ENCODE measurements around the gene TBC1D16.

TBC1D16 gene

DNA sequence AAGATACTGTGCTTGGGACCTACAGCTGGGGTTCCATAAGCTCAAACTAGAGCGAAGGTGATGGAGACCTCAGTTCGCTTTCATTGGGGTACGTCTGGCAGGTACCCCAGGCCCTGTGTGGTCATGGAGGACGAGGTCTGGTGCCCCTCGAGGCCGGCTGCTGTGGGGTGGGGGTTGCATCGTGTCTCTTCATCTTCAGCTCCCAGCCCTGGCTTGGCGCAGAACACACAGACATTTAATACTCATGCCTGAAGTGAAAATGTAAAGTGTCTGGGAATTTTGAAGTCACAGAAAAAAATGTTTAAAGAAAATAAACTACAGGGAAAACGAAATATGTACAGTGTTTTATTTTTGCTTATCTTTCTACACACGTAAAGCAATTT, 80.5 kb downstream of the TBC1D16 start:
- TF ChIP-seq, protein P1, sequence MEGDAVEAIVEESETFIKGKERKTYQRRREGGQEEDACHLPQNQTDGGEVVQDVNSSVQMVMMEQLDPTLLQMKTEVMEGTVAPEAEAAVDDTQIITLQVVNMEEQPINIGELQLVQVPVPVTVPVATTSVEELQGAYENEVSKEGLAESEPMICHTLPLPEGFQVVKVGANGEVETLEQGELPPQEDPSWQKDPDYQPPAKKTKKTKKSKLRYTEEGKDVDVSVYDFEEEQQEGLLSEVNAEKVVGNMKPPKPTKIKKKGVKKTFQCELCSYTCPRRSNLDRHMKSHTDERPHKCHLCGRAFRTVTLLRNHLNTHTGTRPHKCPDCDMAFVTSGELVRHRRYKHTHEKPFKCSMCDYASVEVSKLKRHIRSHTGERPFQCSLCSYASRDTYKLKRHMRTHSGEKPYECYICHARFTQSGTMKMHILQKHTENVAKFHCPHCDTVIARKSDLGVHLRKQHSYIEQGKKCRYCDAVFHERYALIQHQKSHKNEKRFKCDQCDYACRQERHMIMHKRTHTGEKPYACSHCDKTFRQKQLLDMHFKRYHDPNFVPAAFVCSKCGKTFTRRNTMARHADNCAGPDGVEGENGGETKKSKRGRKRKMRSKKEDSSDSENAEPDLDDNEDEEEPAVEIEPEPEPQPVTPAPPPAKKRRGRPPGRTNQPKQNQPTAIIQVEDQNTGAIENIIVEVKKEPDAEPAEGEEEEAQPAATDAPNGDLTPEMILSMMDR (IDR thresholded peaks at IDR 0.05; ENCODE audit: insufficient read depth, low read depth, low read length, missing control alignments), result no peak
- DNase-seq (ENCODE audit: low read depth), result no peak
- no peak overlapping the region for H3K4me3 ChIP-seq (ENCODE audit: low read depth, low read length)

DNA sequence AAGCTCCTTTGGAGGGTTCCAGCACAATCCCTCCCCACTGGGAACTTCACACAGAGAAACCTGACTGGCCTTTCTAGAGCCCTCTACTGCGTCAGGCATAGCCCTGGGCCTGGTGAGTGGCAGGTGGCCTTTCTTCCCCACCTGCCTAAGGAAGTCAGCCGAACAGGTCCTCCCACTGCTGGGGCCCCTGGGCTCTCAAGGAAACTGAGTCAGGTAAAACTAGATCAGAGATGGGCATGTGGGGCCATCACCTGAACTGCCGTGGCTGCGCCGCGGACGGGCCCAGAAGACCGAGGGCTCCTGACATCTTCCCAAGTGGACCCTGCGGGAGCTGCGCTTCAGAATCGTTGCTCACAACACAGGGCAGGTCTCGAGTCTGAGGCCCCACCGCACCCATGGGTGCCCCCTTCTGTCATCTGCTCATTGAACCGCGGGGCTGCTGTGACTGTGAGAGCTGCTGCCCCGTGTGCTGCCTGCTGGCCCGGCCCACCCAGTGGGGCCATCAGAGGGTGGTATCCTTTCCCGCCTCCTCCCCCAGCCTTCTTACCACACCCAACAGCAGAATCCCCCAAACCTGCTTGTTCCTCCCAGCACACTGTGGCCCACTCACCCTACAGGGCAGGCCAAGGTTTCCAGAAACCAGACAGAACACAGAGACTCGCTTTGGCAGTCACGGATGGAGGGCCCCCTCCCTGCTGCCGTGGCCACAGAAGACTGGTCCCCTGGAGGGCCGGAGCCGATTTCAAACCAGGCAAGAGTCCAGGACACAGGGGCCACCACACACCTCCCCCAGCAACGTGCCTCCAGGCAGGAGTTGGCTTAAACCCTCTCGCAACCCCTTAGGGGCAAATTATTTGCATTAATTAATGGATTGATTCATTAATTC, 81.1 kb downstream of the TBC1D16 start:
- H3K4me3 ChIP-seq (ENCODE audit: low read depth, low read length), result no peak overlapping the region
- TF ChIP-seq, protein P1 (IDR thresholded peaks at IDR 0.05; ENCODE audit: insufficient read depth, low read depth, low read length, missing control alignments), result no peak
- DNase-seq (ENCODE audit: low read depth), result no peak

DNA sequence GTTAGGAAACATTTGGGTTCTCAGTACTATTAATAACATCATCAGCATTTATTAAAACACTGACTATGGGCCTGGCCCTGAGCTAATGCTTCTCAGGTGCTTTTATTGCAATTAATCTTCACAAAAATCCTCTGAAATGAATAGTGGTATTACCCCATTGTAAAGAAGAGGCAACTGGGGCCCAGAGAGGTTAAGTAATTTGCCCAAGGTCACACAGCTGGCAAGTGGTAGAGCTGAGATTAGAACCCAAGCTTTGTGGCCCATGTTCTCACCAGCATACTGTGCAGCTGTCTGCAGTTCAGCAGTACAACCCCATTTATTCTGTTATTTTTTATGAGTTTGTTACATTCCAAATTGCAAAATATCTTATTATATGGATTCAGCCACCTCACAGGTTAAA, 82.3 kb downstream of the TBC1D16 start:
- DNase-seq (ENCODE audit: low read depth), result no peak
- TF ChIP-seq, protein P1 (IDR thresholded peaks at IDR 0.05; ENCODE audit: insufficient read depth, low read depth, low read length, missing control alignments), result no peak
- no peak overlapping the region for H3K4me3 ChIP-seq (ENCODE audit: low read depth, low read length)

DNA sequence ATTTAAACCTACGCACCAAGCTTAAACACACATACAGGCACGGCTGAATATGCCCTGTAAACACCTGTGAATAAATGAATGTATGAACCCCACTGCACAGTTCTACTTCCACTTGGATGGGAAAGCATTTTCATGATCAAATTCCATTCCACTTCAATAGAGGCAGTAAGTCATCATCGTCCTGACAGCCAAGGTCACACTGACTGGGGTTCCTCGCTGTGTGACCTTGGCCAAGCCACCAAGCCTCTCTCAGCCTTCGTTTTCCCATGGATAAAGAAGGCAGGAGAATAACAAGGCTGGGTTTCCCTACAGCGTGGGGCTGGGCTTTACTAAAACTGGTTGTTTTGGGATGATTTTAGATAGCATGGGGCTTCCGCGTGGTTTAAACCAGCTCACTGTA, 82.8 kb downstream of the TBC1D16 start:
- DNase-seq (ENCODE audit: low read depth), result no peak
- TF ChIP-seq, protein P1 (IDR thresholded peaks at IDR 0.05; ENCODE audit: insufficient read depth, low read depth, low read length, missing control alignments), result no peak
- no peak overlapping the region for H3K4me3 ChIP-seq (ENCODE audit: low read depth, low read length)

DNA sequence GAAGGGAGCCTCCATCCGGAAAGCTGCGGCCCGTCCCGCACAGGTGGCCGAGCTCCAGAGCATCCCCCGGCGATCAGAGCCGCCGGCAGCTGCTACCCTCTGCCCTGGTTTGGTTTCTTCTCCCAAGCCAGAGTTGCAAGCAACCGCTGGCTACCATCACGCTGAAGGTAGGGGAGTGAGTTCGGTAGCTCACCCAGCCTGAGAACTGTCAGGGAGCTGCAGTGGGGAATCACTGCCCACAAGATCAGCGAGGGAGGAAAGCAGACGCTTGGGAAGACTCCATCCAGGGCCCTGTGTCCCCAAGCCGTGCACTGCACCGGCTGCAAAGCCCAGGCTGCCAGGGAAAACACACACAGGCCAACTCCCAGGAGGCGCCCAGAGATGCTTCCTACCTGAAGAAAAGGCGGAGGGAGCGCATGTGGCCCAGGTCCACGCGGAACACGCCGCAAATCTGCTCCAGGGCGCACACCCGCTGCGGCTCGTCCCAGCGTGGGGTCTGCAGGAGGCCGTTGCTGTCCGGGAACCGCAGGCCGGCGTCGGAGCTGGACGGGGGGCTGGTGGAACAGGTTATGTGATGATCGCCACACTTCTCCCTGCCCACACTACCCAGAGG, 83.3 kb downstream of the TBC1D16 start:
- no peak overlapping the region for H3K4me3 ChIP-seq (ENCODE audit: low read depth, low read length)
- TF ChIP-seq, protein P1 (IDR thresholded peaks at IDR 0.05; ENCODE audit: insufficient read depth, low read depth, low read length, missing control alignments), result no peak
- DNase-seq (ENCODE audit: low read depth), result no peak

DNA sequence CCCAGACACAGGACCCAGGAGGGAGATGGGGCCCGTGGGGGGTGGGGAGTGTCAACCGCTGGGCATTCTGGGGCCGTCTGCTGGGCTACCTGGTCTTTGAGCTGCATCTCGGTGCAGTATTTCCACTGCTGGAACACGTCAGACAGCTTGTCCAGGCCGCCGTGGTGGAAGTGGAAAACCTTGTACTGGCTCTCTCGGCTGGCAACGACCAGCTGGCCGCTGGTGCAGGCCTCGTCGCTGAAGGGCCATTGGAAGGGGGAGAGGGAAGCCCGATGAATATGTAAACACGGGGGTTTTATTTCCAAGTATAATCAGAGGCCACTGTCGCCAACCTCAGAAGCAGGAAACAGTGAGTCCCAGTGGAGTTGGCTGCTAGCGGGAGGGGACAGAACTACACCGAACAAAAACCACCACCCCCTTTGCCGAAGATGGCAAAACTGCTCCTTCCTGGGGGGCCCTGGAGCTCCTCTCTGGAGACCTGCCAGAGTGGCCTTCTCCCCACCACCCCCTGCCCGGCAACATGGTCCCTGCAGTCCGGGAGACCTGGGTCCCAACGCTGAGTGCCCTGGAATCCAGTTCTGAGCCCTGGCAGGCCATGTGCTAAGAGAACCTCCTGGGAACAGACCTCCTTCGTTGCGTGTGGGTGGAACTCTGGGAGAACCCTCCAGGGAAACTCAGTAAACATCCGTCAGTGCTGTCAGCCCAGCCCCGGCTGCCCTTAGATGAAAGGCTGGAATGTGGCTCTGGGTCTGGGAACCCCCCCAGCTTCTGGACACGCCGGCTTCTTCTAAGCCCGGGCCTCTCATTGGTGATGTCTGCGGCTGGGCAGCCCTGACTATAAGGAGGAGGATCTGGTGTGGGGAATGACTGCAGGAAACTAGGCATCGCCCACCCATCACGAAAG, 84.1 kb downstream of the TBC1D16 start:
- DNase-seq (ENCODE audit: low read depth), result no peak
- H3K4me3 ChIP-seq (ENCODE audit: low read depth, low read length), result no peak overlapping the region
- TF ChIP-seq, protein P1 (IDR thresholded peaks at IDR 0.05; ENCODE audit: insufficient read depth, low read depth, low read length, missing control alignments), result no peak
